Measurements from ENCODE around the gene ZNF747.
"Not testable (repeated sequence)": the region's sequence is repeated elsewhere in the genome, so short reads cannot be mapped to it uniquely, and the experiment has no call there.

The ZNF747 gene

DNA sequence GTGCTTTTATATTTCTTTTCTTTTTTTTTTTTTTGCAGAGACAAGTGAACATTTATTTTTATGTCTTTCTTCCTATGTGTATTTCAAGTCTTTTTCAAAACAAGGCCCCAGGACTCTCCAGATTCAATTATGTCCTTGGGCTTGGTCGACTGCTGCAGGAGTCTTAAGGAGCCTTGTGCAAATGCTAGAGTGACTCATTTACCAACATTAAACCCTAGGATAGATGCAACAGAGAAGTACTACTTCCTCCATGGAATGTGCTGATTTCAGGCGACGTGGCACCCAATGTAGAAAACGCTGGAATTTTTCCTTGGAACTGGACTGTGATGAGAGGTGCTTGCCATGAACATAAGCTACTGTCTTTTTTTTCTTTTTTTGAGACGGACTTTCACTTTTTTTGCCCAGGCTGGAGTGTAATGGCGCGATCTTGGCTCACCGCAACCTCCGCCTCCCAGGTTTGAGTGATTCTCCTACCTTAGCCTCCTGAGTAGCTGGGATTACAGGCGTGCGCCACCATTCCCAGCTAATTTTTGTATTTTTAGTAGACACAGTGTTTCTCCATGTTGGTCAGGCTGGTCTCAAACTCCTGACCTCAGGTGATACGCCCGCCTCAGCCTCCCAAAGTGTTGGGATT, 1.9 kb upstream of the ZNF747 start:
- peak in 1 of 10 donors; percentile 42 for DNase-seq
- intact Hi-C loops (cut with DNase I): not testable (repeated sequence)

DNA sequence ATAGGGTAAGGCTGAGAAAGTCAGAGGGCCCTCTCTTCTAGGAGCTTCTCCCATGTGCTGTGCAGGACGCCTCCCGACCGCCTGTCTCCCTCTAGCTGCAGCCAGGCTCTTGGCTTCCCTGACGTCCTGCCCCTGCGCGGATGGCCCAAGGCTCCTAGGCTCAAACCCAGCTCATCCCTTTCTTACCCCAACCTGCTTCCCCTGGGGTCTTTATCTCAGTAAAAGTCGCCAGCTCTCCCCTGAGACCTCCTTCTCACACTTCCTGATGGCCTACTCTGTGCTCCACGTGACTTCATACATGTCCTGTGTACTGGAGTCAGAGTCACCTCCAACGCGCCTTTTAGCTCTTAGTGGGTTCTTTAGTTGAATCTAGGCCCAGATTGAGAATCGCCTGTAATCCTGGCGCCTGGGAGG, 1.1 kb upstream of the ZNF747 start:
- peak in 7 of 10 donors; percentile 19 to 94 (median 49) for DNase-seq
- intact Hi-C loops (cut with DNase I): loop anchor here (1.0 kb wide), 1 partner anchor 23 kb away; the partner anchor contains the start of gene ZNF764

DNA sequence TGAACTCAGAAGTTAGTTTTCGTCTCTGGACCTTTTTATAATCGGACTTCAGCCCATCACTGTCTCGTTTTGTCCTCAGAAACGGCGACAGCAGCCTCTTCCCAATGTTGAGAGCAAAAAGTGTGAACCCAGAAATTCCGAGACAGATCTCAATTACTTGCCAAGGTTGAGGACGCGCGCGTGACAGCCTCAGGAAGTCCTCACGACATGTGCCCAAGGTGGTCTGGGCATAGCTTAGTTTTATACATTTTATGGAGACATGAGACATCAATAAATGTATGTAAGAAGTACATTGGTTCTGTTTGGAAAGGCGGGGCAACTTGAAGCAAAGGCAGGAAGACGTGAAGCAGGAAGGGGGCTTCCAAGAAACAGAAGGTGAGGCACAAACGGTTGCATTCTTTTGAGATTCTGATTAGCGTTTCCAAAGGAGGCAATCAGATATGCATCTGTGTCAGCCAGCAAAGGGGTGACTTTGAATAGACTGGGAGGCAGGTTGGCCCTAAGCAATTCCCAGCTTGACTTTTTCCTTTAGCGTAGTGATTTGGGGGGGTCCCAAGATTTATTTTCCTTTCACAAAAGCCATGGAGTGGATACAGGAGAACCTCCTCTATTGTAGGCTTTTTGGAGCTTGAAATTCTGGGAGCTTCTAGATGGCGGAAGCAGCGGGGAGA, 583 bp upstream of the ZNF747 start:
- intact Hi-C loops (cut with DNase I): loop anchor here (1.0 kb wide), 1 partner anchor 23 kb away; the partner anchor contains the start of gene ZNF764
- no peak for DNase-seq

DNA sequence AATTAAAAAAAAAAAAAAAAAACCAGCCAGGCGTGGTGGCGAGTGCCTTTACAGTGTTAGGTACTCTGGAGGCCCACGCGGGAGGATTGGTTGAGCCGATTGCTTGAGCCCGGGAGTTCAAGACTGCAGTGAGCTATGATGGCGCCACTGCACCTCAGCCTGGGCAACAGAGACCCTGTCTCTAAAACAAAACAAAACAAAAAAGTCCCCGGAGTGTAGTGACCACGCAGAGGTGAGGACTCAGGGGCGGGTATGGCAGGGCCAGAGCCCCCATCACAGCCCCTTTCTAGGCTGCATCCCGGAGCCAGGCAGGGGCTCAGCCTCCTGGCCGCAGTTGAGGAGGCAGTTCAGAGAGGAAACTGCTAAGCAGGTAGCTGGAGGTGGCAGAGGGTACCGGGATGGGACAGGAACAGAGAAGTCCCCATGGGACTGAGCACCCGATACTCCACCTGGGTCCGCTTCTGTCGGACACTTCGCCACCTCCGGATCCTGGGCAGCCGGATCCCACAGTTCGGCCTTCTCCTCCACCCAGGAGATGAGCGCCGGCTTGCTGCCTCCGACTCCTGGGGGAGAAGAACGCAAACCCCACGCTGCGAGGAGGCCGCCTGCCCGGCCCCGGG, 800 bp downstream of the ZNF747 start:
- peak in 1 of 10 donors; percentile 30 for DNase-seq
- intact Hi-C loops (cut with DNase I): loop anchor here (1.0 kb wide), 1 partner anchor 8 kb away; the partner anchor contains the start of gene ZNF768

DNA sequence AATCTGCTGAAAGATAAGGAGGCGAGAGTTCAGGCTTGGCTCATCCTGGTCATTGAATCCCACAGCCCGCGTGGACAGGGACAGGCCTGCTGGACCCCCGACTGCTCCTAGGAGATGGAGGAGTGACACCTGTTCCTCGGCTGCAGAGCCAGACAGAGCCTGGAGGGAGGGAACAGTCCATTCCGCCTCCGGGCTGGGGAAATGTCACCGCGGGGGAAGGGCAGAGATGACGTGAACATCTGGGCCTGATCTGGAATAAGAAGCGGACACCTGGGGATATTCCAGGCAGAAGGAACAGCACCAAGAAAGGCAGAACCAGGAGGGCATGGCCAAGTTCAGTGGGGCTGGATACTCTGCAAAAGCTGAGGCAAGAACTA, 1.5 kb downstream of the ZNF747 start:
- peak in 1 of 10 donors; percentile 55 for DNase-seq
- intact Hi-C loops (cut with DNase I): no loop called here

DNA sequence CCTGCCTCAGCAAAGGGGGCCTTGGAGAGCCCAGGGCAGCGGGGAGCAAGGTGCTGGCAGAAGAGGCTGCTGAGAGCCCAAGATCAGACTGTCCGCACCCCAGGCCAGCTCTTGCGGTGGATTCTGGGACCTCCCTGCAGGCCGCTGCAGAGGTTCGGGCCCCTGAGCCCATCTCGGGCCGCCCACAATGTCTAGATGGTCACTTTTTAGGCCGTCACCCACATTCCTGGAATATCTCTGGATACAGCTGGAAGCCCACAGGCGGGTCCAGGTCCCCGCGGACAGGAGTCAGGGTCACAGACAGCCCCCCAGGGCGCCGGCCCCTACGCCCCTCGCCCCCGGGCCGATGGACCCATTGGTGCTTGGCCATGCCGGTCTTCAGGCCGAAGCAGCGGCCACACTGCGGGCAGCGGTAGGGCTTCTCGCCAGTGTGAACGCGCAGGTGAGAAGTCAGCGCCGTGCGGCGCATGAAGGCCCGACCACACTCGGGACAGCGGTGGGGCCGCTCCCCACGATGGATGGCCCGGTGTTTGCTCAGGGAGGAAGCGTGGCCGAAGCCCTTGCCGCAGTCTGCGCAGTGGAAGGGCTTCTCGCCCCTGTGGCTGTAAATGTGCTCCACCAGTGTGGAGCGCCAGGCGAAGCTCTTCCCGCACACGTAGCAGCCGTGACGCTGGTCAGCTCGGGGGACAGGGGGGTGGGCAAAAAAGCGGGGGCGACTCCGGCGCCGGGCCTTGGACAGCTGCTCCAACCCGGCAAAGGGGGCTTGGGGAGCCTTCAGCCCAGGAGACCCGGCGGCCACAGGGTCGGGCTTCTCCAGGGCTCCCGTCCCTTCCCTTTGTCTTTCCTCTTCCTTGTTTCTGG, 2.1 kb downstream of the ZNF747 start:
- peak in 1 of 10 donors; percentile 54 for DNase-seq
- intact Hi-C loops (cut with DNase I): no loop called here

DNA sequence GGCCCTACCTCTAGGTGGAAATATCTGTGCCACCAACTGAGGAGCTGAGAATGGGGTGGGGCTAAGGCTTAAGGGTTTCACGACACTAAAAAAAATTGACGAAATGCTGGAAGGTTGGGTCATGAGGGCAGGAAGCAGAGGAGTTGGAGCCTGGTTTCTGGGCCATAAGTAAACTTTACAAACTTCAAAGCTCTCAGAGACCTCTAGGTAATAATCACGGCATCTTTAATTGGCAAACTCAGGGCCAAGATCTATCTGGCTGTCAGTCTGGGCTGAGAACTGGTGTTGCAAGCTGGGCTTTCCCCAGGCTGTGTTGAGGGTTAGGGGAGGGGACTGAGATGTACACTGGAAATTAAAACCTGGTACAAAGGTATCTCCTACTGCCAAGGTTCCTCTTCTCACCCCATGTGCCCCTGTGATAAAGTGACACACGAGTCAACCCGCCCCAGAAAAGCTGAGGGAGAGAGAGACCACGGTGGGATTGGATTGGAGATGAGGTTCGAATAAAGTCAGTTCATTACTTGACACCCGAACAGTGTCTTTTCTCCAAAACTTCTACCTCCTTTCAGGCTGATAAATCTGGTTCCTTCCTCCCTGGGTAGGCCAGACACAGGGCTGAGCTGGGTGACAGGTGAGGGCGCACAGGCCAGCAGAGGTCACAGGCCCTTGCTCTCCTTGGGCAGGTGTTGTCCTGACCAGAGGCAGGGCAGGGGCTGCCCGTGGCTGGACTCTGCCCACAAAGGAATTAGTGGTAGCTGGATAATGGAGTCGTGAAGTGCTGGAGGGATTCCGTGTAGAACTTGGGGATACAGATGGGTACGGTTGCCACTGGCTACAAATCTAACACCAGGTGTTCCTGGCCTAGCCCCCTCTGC, 4.3 kb downstream of the ZNF747 start:
- DNase-seq: peak in 1 of 10 donors; percentile 20
- intact Hi-C loops (cut with DNase I): no loop called here

DNA sequence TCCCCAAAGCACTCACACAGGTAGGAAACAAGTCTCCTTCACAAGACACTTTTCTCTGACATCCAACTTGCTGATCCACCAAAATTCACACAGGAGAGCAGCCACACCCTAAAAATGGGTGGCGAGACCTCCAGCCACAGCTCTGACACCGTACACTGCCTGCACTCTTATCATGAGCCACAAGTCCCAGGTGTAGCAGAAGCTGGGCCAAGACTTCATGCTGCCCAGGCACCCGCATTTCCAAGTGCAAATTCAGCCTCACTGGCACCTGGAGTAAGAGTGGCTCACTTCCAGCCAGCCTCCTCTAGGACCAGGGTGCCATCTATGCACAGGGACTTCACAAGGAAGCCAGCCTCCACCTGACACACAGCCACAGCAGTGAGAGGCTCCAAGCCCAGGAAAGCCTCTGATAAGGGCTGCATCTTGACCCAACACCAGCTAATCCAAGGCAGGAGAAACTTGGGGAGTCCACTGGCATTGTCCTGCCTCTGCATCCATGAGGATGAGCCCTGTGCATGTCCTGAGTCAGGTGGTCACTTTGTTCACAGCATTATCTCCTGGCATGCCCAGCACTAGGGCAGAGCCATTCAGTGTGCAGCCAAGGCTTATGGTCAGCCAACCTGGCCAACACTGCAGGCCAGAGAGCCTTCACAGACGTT, 5.7 kb downstream of the ZNF747 start:
- DNase-seq: peak in 1 of 10 donors; percentile 29
- intact Hi-C loops (cut with DNase I): loop anchor here (5.0 to 10.0 kb wide), 3 partner anchors 82 to 434 kb away; partner anchors contain the start of genes FBRS, SEPHS2, TBX6 and YPEL3

DNA sequence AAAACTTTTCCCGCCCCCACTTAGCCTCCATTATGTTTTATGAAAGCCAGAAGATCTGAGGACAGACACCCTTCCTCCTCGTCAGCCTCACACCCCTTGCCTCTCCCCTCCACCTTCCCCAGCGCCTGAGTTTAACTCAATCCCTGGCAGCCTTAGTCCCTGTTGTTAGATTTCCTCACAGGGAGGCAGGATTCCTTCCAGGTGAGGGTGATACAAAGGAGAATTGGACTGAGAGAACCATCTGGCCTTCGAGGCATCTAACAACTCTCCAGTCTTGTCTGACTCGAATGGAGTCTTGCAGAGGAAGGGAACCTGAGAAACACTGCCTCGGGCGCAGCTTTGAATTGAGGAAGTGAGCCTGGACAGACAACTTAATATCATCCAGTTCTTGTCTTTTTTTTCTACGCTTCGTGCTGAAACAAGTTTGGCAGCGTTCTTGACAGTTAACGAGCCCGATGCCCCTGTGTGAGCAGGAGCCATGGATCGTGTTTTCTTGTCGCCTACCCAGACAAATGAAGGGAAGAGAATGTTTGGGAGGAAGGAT, 7.0 kb downstream of the ZNF747 start:
- DNase-seq: peak in 2 of 10 donors; percentile 49 to 64
- intact Hi-C loops (cut with DNase I): loop anchor here (2.0 to 10.0 kb wide), 4 partner anchors 31 to 433 kb away; partner anchors contain the start of genes FBRS, SEPHS2, TBX6 and YPEL3

DNA sequence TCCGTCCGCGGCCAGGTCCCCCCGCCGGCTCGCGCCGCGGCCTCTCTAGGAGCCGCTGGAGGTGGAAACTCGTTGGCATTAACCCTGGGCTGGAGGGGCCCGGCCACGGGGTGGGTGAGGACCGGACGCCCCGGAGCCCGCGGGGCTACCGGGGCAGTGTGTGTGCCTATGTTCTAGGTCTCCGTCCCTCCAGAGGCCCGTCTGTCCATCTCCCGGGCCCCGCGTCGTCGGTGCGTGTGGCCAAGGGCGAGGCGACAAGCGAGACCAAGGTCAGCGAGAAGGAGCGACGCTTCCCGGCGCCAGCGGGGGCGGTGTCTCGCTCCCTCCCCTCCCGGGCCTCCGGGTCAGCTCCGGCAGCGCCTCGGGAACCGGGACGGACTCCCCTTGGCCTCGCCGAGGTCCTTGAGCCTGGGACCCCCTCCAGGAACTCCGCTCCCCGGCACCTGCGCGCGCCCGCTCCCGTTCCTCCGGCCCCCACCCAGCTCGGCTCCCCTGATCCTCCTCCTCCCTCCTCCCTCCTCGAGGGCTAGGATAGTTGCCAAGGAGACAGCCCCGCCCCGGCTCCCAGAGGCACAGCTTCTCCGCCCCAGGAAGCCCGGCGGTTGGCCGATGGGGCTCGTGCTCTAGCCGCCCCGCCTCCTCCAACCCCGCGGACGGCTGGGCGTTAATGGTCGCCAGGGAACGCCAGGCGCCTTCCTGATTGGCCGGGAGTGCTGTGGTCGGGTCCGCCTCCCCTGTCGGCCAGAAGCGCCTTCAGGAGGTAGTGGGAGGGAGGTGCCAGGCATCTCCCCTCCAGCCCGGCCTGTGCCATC, 7.6 kb downstream of the ZNF747 start:
- peak; percentile 94 to 100 (median 98) for DNase-seq
- intact Hi-C loops (cut with DNase I): loop anchor here (1.0 to 10.0 kb wide), 5 partner anchors 7 to 432 kb away; partner anchors contain the start of genes FBRS, SEPHS2, TBX6 and YPEL3

DNA sequence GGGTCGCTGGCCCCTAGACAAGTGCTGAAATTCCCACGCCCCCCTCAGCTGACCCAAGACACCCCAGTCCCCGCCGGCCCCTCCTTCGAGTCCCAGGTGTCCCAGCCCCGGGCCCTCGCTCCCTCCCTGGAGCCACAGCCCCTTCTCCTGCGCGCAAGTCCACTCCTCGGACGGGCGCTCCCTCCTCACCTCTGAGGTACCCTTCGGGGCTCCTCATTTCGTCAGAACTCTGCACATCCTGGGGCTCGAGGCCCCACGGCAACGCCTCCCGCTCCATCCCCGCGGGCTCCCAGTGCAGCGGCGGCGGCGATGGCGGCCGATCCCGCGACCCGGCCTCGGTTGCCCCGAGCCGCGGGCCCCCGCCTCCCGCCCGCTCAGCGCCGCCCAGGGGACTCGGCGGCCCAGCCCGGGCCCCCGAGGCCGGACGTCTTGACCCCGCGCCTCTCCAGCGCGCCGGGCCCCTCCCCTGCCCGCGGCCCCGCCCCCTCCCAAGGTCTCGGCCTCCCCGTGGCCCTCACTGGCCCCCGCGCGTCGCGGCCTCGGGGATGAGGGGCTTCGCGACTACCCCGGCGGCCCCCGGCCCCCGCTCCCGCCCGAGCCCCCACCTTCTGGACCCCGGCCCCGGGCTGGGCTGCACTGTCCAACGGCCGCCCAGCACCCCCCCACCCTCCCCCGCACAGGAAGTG, 8.4 kb downstream of the ZNF747 start, which contains the start of gene ZNF768:
Gene ZNF768 (minus strand): TSS at position 430 of the 686 bp plus-strand sequence. CDS start 153 bp downstream, at position 277.
- peak in 7 of 10 donors; percentile 10 to 88 (median 30) for DNase-seq

DNA sequence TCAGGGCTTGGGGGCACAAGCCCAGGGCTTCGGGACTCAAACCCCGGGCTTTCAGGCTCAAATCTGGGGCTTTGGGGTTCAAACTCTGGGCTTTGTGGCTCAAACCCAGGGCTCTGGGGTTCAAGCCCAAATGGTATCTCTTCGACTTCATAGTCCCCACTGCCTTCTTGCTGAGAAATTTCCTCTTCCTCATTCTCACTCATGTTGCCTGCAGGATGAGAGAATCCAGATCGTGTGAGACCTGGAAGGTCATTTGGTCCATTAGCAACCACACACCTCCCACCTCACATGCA, 8.9 kb downstream of the ZNF747 start:
- DNase-seq: peak in 2 of 10 donors; percentile 4 to 59
- intact Hi-C loops (cut with DNase I): loop anchor here (1.0 to 10.0 kb wide), 5 partner anchors 9 to 431 kb away; partner anchors contain the start of genes FBRS, SEPHS2, TBX6 and YPEL3

More for the DNA sequence above, 8.4 kb downstream of the ZNF747 start, which contains the start of gene ZNF768:
- intact Hi-C loops (cut with DNase I): loop anchor here (1.0 to 10.0 kb wide), 5 partner anchors 8 to 431 kb away; partner anchors contain the start of genes FBRS, SEPHS2, TBX6 and YPEL3

DNA sequence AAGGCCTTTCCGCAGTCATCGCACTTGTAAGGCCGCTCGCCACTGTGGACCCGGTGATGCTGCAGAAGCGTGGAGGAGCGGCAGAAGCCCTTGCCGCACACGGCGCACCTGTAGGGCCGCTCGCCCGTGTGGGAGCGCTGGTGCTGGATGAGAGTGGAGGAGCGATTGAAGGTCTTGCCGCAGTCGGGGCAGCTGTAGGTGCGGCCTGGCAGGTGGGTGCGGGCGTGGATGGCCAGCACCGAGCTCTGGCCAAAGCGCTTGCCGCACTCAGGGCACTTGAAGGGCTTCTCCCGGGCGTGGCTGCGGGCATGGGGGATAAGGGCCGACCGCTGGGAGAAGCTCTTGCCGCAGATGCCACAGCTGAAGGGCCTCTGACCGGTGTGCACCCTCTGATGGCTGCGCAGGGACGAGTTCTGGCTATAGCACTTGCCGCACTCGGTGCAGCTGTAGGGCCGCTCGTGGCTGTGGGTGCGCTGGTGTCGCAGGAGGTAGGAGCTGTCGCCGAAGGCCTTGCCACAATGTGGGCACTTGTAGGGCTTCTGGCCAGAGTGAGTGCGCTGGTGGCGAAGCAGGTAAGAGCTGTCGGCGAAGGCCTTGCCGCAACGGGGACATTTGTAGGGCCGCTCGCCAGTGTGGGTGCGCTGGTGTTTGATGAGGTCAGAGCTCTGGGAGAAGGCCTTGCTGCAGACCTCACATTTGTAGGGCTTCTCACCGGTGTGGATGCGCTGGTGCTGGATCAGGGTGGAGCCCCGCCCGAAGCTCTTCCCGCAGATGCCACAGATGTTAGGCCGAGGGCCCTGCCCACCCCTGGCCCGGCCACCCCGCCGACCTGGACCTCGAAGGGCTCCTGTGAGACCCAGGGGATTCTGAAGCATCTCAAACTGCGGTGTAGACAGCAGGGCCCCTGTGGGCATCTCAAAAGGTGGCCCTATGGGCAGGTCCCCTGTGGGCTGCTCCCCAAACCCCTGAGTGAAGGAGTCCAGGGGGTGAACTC, 9.8 kb downstream of the ZNF747 start:
- DNase-seq: peak in 1 of 10 donors; percentile 80
- intact Hi-C loops (cut with DNase I): loop anchor here (5.0 to 10.0 kb wide), 3 partner anchors 78 to 430 kb away; partner anchors contain the start of genes FBRS, SEPHS2, TBX6 and YPEL3

DNA sequence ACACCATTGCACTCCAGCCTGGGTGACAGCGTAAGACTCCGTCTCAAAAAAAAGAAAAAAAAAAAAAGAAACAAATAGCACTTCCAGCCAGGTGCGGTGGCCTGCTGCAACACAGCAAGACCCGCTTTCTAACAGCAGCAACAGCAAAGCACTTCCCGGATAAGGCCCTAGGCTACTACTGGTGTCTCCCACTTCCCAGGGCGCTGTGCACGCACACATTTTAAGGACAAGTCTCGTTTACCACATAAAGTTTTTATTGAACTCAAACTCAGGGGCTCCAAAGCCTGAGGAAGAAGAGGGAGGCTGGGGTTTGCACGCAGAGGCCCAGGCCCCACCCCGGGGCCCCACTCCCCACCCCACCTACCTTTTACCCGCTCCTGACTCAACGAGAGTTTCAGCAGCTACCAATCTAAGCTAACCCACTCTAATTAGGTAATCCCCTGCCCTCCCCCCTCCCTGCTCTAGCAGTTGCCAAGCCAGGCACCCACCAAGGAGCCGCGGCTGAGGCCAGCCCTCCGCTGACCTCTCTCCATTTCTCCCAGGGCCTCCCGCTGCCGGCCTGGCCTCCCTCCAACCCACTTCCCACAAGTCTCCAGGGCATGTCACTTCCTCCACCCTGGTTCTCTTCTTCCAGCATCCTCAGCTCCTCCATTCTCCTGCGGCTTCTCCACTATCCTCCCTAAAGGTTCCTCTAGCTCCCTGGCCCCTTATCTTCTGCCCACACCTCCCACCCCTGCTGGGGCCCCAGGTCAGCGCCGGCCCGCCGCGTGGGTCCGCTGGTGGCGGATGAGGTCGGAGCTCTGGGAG, 10.7 kb downstream of the ZNF747 start:
- intact Hi-C loops (cut with DNase I): loop anchor here (10.0 kb wide), 1 partner anchor 429 kb away; the partner anchor contains the start of genes TBX6 and YPEL3
- peak in 3 of 10 donors; percentile 63 to 78 (median 66) for DNase-seq

Measured in posterior cingulate gyrus (tissue), 11 donors.